H1 (cell line): ENCODE data around the gene AGAP1. TPM values are rescaled to one million over a fixed set of nuclear protein-coding genes. Genes with fewer than 3 reads are reported as not detected.

Experiments used
- FOSL1 ChIP-seq: IDR thresholded peaks from 2 replicates; pipeline ENCODE4 v1.6.1; 2011; ENCODE audit warnings: mild to moderate bottlenecking, low read depth, low read length, moderate library complexity; ENCODE audit not compliant: insufficient read depth
- KDM5A ChIP-seq: fragments of 200-600 bp; IDR thresholded peaks from 2 replicates; pipeline ENCODE4 v1.7.1; 2012; ENCODE audit warnings: mild to moderate bottlenecking, low read length, inconsistent platforms, mixed read lengths
- polyA plus RNA-seq, 7 experiments: library from polyadenylated mRNA; depleted of rRNA in 3 of 7; stranded (reverse) in 5 of 7; unstranded in 2 of 7; fragments of >200 nt in 5 of 7; fragments of 200-250 nt in 2 of 7; gene quantifications; 1 replicate in 5 of 7; 2 replicates in 1 of 7; 4 replicates in 1 of 7; pipeline versions ENCODE4 v1.2.1 to v1.2.3, GENCODE V29; 2011 to 2013; ENCODE audit warnings: missing spikeins in 2 of 7, mixed read lengths in 2 of 7
- total RNA-seq: library from RNA; stranded (reverse); fragmentation: NEBNext Ultra II Directional; extraction: Animal tissue kit (Norgen Biotek cat#: 25700); gene quantifications from 2 replicates; pipeline ENCODE4 v1.2.1, GENCODE V29; 2021
- TF ChIP-seq, protein P1 (sequence below): IDR thresholded peaks from 2 replicates; pipeline ENCODE4 v1.6.1; 2012; ENCODE audit warnings: low read length, inconsistent platforms
- TF ChIP-seq, protein P2 (sequence below): IDR thresholded peaks from 2 replicates; pipeline ENCODE4 v1.6.1; 2012; ENCODE audit warnings: inconsistent platforms

Gene AGAP1
- total and polyA plus RNA-seq, 2 of the 8 experiments (the other 6 are each of a cell fraction or from before 2014, with no cell fraction given): 18.1 to 39.4 TPM

DNA sequence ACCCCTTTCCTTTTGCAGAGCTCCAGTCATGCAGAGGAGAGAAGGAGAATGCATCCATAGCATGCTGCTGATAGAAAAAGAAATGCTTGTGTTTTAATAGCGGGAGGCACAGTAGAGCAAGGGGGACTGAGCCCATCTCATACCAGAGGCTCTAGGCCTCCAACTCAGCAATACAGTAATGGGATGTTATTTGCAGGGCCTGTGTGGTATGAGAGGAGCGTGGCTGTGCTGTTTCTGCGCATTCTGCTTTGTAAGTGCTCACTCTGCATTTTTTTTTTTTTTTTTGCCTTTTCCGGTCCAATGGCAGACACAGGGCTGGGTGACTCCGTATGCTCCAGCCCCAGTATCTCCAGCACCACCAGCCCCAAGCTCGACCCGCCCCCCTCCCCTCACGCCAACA, 474.3 kb downstream of the AGAP1 start (continued):
- TF ChIP-seq, protein P1, sequence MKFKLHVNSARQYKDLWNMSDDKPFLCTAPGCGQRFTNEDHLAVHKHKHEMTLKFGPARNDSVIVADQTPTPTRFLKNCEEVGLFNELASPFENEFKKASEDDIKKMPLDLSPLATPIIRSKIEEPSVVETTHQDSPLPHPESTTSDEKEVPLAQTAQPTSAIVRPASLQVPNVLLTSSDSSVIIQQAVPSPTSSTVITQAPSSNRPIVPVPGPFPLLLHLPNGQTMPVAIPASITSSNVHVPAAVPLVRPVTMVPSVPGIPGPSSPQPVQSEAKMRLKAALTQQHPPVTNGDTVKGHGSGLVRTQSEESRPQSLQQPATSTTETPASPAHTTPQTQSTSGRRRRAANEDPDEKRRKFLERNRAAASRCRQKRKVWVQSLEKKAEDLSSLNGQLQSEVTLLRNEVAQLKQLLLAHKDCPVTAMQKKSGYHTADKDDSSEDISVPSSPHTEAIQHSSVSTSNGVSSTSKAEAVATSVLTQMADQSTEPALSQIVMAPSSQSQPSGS: no peak
- TF ChIP-seq, protein P2, sequence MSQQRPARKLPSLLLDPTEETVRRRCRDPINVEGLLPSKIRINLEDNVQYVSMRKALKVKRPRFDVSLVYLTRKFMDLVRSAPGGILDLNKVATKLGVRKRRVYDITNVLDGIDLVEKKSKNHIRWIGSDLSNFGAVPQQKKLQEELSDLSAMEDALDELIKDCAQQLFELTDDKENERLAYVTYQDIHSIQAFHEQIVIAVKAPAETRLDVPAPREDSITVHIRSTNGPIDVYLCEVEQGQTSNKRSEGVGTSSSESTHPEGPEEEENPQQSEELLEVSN: no peak
- TF ChIP-seq FOSL1 (no peak), KDM5A (no peak)
